ENCODE data around the gene PARD6G. TPM values are rescaled to one million over a fixed set of nuclear protein-coding genes. Genes with fewer than 3 reads are reported as not detected.

Gene PARD6G
- total and polyA plus RNA-seq, 2 of the 8 experiments (the other 6 are each of a cell fraction or from before 2014, with no cell fraction given): 11.3 to 17.9 TPM

GRCh38 chr18:80259610-80260009 is 12.3 kb upstream of the PARD6G start:
- 100% methylated on average over 4 of the region's 4 CpGs; no CpG with 5 or more reads in 1 of the 2 experiments for WGBS, 2 experiments (ENCODE audit: extremely low coverage in 1 of 2, insufficient coverage in 1 of 2, insufficient read length in 1 of 2, insufficient replicate concordance in 2 of 2, low coverage in 1 of 2, low lambda C conversion rate in 2 of 2, missing lambda C conversion rate in 1 of 2)
- H3K18ac ChIP-seq (ENCODE audit: extremely low read depth, low read length): no peak overlapping the region
- POLR2A ChIA-PET (ENCODE audit: partially characterized antibody): interaction anchor here (1.2 kb wide), 2 partner anchors 9 to 60 kb away, joined by 3 read pairs; no protein-coding TSS in a partner anchor
- H3K23me2 ChIP-seq (ENCODE audit: low read depth, low read length): peaks cover 7% of the 10 kb centered on the region; the same call in 1 of the 2 replicates
- no peaks in the 10 kb centered on the region for H3K4me1 ChIP-seq (replicated peaks in 1 of 4; ENCODE audit: control insufficient read depth in 3 of 4, insufficient read depth in 4 of 4, low read length in 3 of 4)
- H2BK12ac ChIP-seq (ENCODE audit: low read depth, low read length): no peak overlapping the region
- no peak overlapping the region for H2BK20ac ChIP-seq (ENCODE audit: low read length)
- no peak overlapping the region for H2BK15ac ChIP-seq (ENCODE audit: low read length)
- no peak overlapping the region for H2BK120ac ChIP-seq (replicated peaks; ENCODE audit: low read depth, low read length)
- no peak overlapping the region for H2AFZ ChIP-seq (ENCODE audit: low read length)
- H4K91ac ChIP-seq (replicated peaks; ENCODE audit: insufficient read length, low read length): no peak overlapping the region
- no peak overlapping the region for H3K4ac ChIP-seq (replicated peaks; ENCODE audit: insufficient read length, low read depth, low read length)
- no peak overlapping the region for H2BK5ac ChIP-seq (ENCODE audit: low read depth, low read length)
- H3K79me1 ChIP-seq (ENCODE audit: low read depth, low read length): no peaks in the 10 kb centered on the region
- CTCF ChIA-PET (ENCODE audit: partially characterized antibody): interaction anchor here (0.7 to 1.6 kb wide), 5 partner anchors 59 to 101 kb away, joined by 3 to 6 read pairs (median 4); no protein-coding TSS in a partner anchor
- H3K14ac ChIP-seq (ENCODE audit: insufficient read length): no peak overlapping the region
- no peak overlapping the region for H4K5ac ChIP-seq (ENCODE audit: insufficient read length, low read depth, low read length)
- no peak overlapping the region for H3K9ac ChIP-seq (replicated peaks in 1 of 4; ENCODE audit: extremely low read depth in 1 of 4, low read depth in 3 of 4, low read length in 3 of 4)
- H2AK5ac ChIP-seq (ENCODE audit: low read depth, low read length): no peak overlapping the region
- no peaks in the 10 kb centered on the region for H3K79me2 ChIP-seq (ENCODE audit: control insufficient read depth in 1 of 2, insufficient read depth in 2 of 2, low read length in 2 of 2)
- H3K9me3 ChIP-seq (ENCODE audit: insufficient read depth in 2 of 2, low read depth in 1 of 2, low read length in 1 of 2): peaks cover 5 to 8% of the 10 kb centered on the region in 2 experiments; a peak in 2 of 4 replicates
- H3K27ac ChIP-seq (ENCODE audit: low read depth, low read length): no peak overlapping the region
- H3K36me3 ChIP-seq (ENCODE audit: control insufficient read depth in 2 of 4, insufficient read depth in 4 of 4, low read length in 3 of 4): no peaks in the 10 kb centered on the region
- H4K20me1 ChIP-seq (replicated peaks in 1 of 2; ENCODE audit: control insufficient read depth in 1 of 2, insufficient read depth in 2 of 2, low read length in 2 of 2): no peaks in the 10 kb centered on the region
- no peak for TF ChIP-seq RAD21 (IDR thresholded peaks at IDR 0.05 in 1 of 2, conservative IDR thresholded peaks at IDR 0.05 in 1 of 2; ENCODE audit: low read depth in 2 of 2, low read length in 2 of 2)
- TF ChIP-seq BRCA1 (IDR thresholded peaks at IDR 0.05; ENCODE audit: low read depth, low read length): no peak
- no peak for TF ChIP-seq POLR2AphosphoS5 (IDR thresholded peaks at IDR 0.05; ENCODE audit: low read depth, low read length)
- no peak overlapping the region for H3K23ac ChIP-seq (ENCODE audit: insufficient read length)
- no peak overlapping the region for H3K4me2 ChIP-seq (ENCODE audit: insufficient read depth in 1 of 2, low read depth in 2 of 2, low read length in 2 of 2)
- no peak overlapping the region for H3K56ac ChIP-seq (replicated peaks; ENCODE audit: insufficient read length, low read depth, low read length)
- H3K27me3 ChIP-seq (replicated peaks in 1 of 4; ENCODE audit: control insufficient read depth in 3 of 4, extremely low read depth in 1 of 4, insufficient read depth in 3 of 4, low read length in 3 of 4): no peaks in the 10 kb centered on the region; a peak in 1 of 7 replicates
- FAIRE-seq: no peak
- H4K8ac ChIP-seq (ENCODE audit: extremely low read depth, insufficient read depth, low read length): no peak overlapping the region
- H3K4me3 ChIP-seq (ENCODE audit: extremely low read depth in 1 of 4, insufficient read depth in 2 of 4, low read depth in 3 of 4, low read length in 4 of 4): no peak overlapping the region
- DNase-seq (ENCODE audit: low read depth in 1 of 2, low spot score in 2 of 2): no peak

All from H1 (cell line).